Brain microvascular endothelial cell (primary cell): ENCODE measurements around the gene STMN3.
A peak's percentile ranks its signal among the peaks of the same experiment; 100 is the strongest.
"Not testable (repeated sequence)": the region's sequence is repeated elsewhere in the genome, so short reads cannot be mapped to it uniquely, and the experiment has no call there.

Source experiments
- DNase-seq: peaks from one replicate; pipeline ENCODE4 v3.0.0-alpha.2; 2020
- H3K27ac ChIP-seq: fragments of 250-450 bp; sonication (Bioruptor Pico); 2 replicates; pipeline ENCODE4 v1.5.1; 2020; ENCODE audit warnings: mild to moderate bottlenecking, moderate library complexity
- H3K27me3 ChIP-seq: fragments of 250-450 bp; sonication (Bioruptor Pico); replicated peaks from 2 replicates; pipeline ENCODE4 v1.5.1; 2020; ENCODE audit warnings: mild to moderate bottlenecking
- H3K36me3 ChIP-seq: fragments of 250-450 bp; sonication (Bioruptor Pico); replicated peaks from 2 replicates; pipeline ENCODE4 v1.5.1; 2020; ENCODE audit warnings: mild to moderate bottlenecking
- H3K4me3 ChIP-seq: 2 replicates; pipeline ENCODE4 v1.5.1; 2011; ENCODE audit warnings: low read depth, mild to moderate bottlenecking, control low read depth, low read length, moderate library complexity
- in situ Hi-C: cut with HindIII; loops from 2 replicates; pipeline ENCODE4 v1.10.0; 2017; ENCODE audit warnings: low sequenced_read_pairs, low pct_ligation_motif_present
- TF ChIP-seq, protein P1 (sequence below): IDR thresholded peaks from 2 replicates; pipeline ENCODE4 v1.5.1; 2011; ENCODE audit warnings: low read depth, mild to moderate bottlenecking, moderate library complexity, low read length, control low read depth, inconsistent platforms; ENCODE audit errors: missing control alignments

Gene STMN3

DNA sequence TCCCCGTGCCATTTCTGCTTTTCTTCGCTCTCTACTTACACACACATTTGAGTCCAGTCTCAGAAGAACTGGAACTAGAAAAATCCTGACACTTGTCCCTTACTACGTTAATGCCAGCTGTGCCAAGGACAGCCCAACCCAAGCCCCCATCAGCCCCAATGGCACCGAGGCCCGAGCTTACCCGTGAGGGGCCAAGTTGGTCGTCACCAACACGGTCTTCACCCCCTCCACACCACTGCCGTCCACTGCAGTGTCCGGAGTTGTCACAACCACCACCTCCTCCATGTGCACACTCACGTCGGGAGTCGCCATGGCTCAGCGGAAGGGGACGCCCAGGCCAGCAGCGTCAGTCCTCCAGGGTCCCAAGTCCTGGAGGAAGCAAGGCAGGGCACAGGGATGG lies 34.1 kb downstream of the STMN3 start:
- TF ChIP-seq, protein P1, sequence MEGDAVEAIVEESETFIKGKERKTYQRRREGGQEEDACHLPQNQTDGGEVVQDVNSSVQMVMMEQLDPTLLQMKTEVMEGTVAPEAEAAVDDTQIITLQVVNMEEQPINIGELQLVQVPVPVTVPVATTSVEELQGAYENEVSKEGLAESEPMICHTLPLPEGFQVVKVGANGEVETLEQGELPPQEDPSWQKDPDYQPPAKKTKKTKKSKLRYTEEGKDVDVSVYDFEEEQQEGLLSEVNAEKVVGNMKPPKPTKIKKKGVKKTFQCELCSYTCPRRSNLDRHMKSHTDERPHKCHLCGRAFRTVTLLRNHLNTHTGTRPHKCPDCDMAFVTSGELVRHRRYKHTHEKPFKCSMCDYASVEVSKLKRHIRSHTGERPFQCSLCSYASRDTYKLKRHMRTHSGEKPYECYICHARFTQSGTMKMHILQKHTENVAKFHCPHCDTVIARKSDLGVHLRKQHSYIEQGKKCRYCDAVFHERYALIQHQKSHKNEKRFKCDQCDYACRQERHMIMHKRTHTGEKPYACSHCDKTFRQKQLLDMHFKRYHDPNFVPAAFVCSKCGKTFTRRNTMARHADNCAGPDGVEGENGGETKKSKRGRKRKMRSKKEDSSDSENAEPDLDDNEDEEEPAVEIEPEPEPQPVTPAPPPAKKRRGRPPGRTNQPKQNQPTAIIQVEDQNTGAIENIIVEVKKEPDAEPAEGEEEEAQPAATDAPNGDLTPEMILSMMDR = no peak
- H3K4me3 ChIP-seq = no peak overlapping the region
- no peak for DNase-seq
- H3K27ac ChIP-seq = no peak overlapping the region
- H3K36me3 ChIP-seq = peaks cover 27% of the 10 kb centered on the region
- H3K27me3 ChIP-seq = no peaks in the 10 kb centered on the region
- in situ Hi-C loops = no loop called here

- Histone ChIP-seq H3K4me3 (no peak overlapping the region), H3K27ac (no peak overlapping the region), H3K27me3 (no peaks in the 10 kb centered on the region), H3K36me3 (peaks cover 27% of the 10 kb centered on the region)
- in situ Hi-C loops = no loop called here
- TF ChIP-seq, protein P1 = no peak
- no peak for DNase-seq
Observed at GRCh38 chr20:63618291-63618980, 34.8 kb downstream of the STMN3 start.

DNA sequence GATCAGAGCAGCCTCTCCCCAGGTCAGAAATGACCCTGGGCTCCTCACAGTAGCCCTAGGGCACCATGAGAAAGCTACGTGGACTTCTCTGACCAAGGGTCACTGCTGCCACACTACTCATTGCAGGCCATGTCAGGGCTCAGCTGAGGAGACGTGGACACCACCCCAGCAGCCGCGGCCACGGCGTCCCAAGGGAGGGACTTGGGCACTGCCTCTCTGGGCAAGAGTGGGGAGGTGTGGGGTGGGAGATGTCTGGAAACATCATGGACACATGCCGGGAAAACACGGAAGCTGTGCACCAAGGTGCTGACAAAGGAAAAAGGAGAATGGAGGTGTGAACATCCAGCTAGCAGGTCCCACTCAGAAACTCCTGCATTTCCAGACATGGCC lies 35.4 kb downstream of the STMN3 start:
- Histone ChIP-seq H3K27ac (no peak overlapping the region), H3K36me3 (peaks cover 27% of the 10 kb centered on the region), H3K27me3 (no peaks in the 10 kb centered on the region), H3K4me3 (no peak overlapping the region)
- TF ChIP-seq, protein P1 = no peak
- DNase-seq = no peak
- in situ Hi-C loops = no loop called here

DNA sequence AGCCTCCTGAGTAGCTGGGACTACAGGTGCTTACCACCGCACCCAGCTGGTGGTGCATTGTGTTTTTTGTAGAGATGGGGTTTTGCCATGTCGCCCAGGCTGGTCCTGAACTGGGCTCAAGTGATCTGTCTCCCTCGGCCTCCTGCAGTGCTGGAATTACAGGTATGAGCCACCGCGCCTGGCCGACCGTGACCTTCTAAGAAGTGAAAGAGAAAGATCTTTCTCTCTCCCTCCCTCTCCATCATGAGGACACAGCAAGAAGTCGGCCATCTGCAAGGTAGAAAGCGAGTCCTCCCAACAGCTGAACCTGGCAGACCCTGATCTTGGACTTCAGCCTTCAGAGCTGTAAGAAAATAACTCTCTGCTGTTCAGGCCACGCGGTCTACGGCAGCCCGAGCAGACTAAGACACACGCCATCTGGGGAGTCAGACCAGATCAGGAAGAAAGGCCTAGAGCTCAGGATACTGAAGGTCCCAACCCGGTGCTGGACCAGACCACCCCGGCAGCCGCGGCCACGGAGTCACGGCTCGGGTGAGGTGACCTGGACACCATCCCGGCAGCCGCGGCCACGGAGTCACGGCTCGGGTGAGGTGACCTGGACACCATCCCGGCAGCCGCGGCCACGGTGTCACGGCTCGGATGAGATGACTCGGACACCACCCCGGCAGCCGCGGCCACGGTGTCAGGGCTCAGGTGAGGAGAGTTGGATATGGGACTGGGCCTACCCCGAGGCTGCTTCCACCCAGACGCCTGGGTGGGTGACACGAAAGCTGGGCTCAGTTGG lies 35.9 kb downstream of the STMN3 start:
- no peak for DNase-seq
- Histone ChIP-seq H3K36me3 (peaks cover 27% of the 10 kb centered on the region), H3K27ac (no peak overlapping the region), H3K4me3 (no peak overlapping the region), H3K27me3 (no peaks in the 10 kb centered on the region)
- in situ Hi-C loops = no loop called here
- TF ChIP-seq, protein P1 = no peak

- in situ Hi-C loops, H3K4me3 ChIP-seq, DNase-seq, H3K27ac ChIP-seq, H3K27me3 ChIP-seq: not testable (repeated sequence)
- H3K36me3 ChIP-seq = peaks cover 23% of the 10 kb centered on the region
- TF ChIP-seq, protein P1 = peak; percentile 47
Observed at GRCh38 chr20:63613863-63614594, 39.2 kb downstream of the STMN3 start.
